ENCODE results near the gene ARHGAP45. TPM values are rescaled to one million over a fixed set of nuclear protein-coding genes. Genes with fewer than 3 reads are reported as not detected.

Gene ARHGAP45
- polyA plus RNA-seq, 2 of the 4 experiments (the other 2 are of a cell fraction), result 1.2 to 1.9 TPM

DNA sequence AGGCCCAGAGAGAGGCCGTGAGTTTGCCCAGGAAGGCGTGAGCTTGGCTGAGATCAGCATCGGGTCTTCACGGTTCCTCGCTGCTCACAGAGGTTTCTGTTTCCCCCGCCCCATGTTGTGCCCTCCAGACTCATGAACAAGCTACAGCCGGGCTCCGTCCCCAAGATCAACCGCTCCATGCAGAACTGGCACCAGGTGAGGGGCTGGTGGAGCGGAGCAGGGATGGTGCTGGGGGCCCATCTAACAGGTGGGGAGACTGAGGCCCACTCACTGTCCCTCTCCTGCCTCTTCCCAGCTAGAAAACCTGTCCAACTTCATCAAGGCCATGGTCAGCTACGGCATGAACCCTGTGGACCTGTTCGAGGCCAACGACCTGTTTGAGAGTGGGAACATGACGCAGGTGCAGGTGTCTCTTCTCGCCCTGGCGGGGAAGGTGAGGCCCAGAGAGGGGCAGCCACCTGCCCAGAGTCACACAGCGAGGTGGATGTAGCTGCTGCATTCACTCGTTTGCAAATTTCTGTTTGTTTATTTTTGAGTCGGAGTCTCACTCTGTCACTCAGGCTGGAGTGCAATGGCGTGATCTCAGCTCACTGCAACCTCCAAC is 34.6 kb upstream of the ARHGAP45 start:
- Histone ChIP-seq H3K27ac (no peak overlapping the region), H3K9me3 (no peaks in the 10 kb centered on the region), H3K4me3 (no peak overlapping the region), H3K4me1 (peaks cover 13% of the 10 kb centered on the region; the same call in 1 of the 3 replicates), H3K4me2 (no peak overlapping the region)
- ChIA-PET CTCF (no interaction called here), POLR2A (interaction anchor here (0.7 kb wide), 1 partner anchor 67 kb away, joined by 5 read pairs; no protein-coding TSS in a partner anchor)
- WGBS (ENCODE audit: missing lambda C conversion rate), result 89% methylated on average over 20 of the region's 20 CpGs
- TF ChIP-seq ZFP36 (IDR thresholded peaks at IDR 0.05; ENCODE audit: borderline replicate concordance, partially characterized antibody), result peak; percentile 12
- no peak for TF ChIP-seq ZC3H11A (IDR thresholded peaks at IDR 0.05)
- ATAC-seq (no peak), FAIRE-seq (no peak), DNase-seq (ENCODE audit: low read depth in 1 of 2, low spot score in 1 of 2) (no peak)

DNA sequence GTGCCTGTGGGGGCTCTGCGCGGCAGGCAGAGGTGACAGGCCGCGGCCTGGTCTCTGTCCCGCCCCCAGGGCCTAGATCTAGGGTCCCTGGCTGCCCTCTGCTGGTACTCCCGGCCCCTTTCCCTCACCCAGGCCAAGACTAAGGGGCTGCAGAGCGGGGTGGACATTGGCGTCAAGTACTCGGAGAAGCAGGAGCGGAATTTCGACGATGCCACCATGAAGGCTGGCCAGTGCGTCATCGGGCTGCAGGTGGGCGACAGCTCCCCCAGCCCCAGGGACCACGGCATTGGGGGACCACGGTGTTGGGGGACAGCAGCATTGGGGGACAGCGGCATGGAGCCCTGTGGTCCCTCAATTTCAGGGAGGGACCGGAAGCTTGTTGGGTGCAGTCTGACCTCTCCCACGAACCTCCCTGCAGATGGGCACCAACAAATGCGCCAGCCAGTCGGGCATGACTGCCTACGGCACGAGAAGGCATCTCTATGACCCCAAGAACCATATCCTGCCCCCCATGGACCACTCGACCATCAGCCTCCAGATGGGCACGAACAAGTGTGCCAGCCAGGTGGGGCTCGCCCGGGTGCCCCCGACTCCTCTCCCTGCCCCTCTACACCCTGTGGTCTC is 30.9 kb upstream of the ARHGAP45 start:
- H3K9me3 ChIP-seq, result no peaks in the 10 kb centered on the region
- WGBS (ENCODE audit: missing lambda C conversion rate), result 88% methylated on average over 24 of the region's 29 CpGs
- H3K4me1 ChIP-seq, result peaks cover under 1% of the 10 kb centered on the region; the same call in 1 of the 3 replicates
- TF ChIP-seq, protein P1, sequence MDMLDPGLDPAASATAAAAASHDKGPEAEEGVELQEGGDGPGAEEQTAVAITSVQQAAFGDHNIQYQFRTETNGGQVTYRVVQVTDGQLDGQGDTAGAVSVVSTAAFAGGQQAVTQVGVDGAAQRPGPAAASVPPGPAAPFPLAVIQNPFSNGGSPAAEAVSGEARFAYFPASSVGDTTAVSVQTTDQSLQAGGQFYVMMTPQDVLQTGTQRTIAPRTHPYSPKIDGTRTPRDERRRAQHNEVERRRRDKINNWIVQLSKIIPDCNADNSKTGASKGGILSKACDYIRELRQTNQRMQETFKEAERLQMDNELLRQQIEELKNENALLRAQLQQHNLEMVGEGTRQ (IDR thresholded peaks at IDR 0.05), result no peak
- TF ChIP-seq, protein P2, sequence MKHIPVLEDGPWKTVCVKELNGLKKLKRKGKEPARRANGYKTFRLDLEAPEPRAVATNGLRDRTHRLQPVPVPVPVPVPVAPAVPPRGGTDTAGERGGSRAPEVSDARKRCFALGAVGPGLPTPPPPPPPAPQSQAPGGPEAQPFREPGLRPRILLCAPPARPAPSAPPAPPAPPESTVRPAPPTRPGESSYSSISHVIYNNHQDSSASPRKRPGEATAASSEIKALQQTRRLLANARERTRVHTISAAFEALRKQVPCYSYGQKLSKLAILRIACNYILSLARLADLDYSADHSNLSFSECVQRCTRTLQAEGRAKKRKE (CRISPR knock-in tag; IDR thresholded peaks at IDR 0.05; ENCODE audit: low read depth), result no peak
- no peak for TF ChIP-seq KDM5A (IDR thresholded peaks at IDR 0.05)
- TF ChIP-seq JUNB (IDR thresholded peaks at IDR 0.05), result no peak
- TF ChIP-seq NR3C1 (IDR thresholded peaks at IDR 0.05), result no peak
- no peak for TF ChIP-seq SREBF2 (IDR thresholded peaks at IDR 0.05)
- no peak for TF ChIP-seq ESRRA (IDR thresholded peaks at IDR 0.05; ENCODE audit: borderline replicate concordance, low read length)
- no peak for TF ChIP-seq GATA3 (IDR thresholded peaks at IDR 0.05; ENCODE audit: borderline replicate concordance)
- no peak for TF ChIP-seq ZNF302 (CRISPR knock-in tag; IDR thresholded peaks at IDR 0.05)
- ChIA-PET POLR2A (no interaction called here), CTCF (interaction anchor here (1.2 to 1.4 kb wide), 2 partner anchors 19 to 29 kb away, joined by 3 read pairs; no protein-coding TSS in a partner anchor)
- DNase-seq (ENCODE audit: low read depth in 1 of 2, low spot score in 1 of 2), result no peak
- no peak overlapping the region for H3K27ac ChIP-seq
- FAIRE-seq, result no peak
- H3K4me3 ChIP-seq, result no peak overlapping the region
- no peak for ATAC-seq
- H3K4me2 ChIP-seq, result no peak overlapping the region

DNA sequence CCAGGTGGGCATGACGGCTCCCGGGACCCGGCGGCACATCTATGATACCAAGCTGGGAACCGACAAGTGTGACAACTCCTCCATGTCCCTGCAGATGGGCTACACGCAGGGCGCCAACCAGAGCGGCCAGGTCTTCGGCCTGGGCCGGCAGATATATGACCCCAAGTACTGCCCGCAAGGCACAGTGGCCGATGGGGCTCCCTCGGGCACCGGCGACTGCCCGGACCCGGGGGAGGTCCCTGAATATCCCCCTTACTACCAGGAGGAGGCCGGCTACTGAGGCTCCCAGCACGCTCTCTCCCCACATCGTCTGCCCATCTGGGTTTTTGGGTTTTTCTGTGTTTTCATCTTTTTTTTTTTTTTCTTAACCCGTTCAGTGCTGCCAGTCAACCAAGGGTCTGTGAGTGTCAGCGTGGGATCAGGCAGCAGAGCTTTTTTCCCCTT is 29.3 kb upstream of the ARHGAP45 start:
- FAIRE-seq, result no peak
- H3K4me1 ChIP-seq, result peaks cover 9% of the 10 kb centered on the region
- DNase-seq (ENCODE audit: low read depth in 1 of 2, low spot score in 1 of 2), result no peak
- no peak overlapping the region for H3K27ac ChIP-seq
- ChIA-PET CTCF (interaction anchor here (3.0 kb wide), 1 partner anchor 11 kb away, joined by 12 read pairs; the partner anchor contains the start of gene CNN2), POLR2A (no interaction called here)
- H3K4me3 ChIP-seq, result no peak overlapping the region
- H3K4me2 ChIP-seq, result no peak overlapping the region
- 78% methylated on average over 16 of the region's 22 CpGs for WGBS (ENCODE audit: missing lambda C conversion rate)
- ATAC-seq, result no peak
- H3K9me3 ChIP-seq, result no peaks in the 10 kb centered on the region
- TF ChIP-seq, protein P3, sequence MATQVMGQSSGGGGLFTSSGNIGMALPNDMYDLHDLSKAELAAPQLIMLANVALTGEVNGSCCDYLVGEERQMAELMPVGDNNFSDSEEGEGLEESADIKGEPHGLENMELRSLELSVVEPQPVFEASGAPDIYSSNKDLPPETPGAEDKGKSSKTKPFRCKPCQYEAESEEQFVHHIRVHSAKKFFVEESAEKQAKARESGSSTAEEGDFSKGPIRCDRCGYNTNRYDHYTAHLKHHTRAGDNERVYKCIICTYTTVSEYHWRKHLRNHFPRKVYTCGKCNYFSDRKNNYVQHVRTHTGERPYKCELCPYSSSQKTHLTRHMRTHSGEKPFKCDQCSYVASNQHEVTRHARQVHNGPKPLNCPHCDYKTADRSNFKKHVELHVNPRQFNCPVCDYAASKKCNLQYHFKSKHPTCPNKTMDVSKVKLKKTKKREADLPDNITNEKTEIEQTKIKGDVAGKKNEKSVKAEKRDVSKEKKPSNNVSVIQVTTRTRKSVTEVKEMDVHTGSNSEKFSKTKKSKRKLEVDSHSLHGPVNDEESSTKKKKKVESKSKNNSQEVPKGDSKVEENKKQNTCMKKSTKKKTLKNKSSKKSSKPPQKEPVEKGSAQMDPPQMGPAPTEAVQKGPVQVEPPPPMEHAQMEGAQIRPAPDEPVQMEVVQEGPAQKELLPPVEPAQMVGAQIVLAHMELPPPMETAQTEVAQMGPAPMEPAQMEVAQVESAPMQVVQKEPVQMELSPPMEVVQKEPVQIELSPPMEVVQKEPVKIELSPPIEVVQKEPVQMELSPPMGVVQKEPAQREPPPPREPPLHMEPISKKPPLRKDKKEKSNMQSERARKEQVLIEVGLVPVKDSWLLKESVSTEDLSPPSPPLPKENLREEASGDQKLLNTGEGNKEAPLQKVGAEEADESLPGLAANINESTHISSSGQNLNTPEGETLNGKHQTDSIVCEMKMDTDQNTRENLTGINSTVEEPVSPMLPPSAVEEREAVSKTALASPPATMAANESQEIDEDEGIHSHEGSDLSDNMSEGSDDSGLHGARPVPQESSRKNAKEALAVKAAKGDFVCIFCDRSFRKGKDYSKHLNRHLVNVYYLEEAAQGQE (IDR thresholded peaks at IDR 0.05), result no peak
- TF ChIP-seq HEYL (CRISPR knock-in tag; IDR thresholded peaks at IDR 0.05) (no peak), TFCP2L1 (CRISPR knock-in tag; IDR thresholded peaks at IDR 0.05) (no peak), RCOR1 (IDR thresholded peaks at IDR 0.05; ENCODE audit: low read depth, low read length) (no peak), RAD21 (conservative IDR thresholded peaks at IDR 0.05 in 1 of 2, IDR thresholded peaks at IDR 0.05 in 1 of 2) (no peak), CHD2 (IDR thresholded peaks at IDR 0.05; ENCODE audit: low read length, partially characterized antibody) (no peak), ZNF302 (CRISPR knock-in tag; IDR thresholded peaks at IDR 0.05) (no peak), KDM5A (IDR thresholded peaks at IDR 0.05) (no peak), CEBPB (IDR thresholded peaks at IDR 0.05) (no peak), HOXA7 (CRISPR knock-in tag; IDR thresholded peaks at IDR 0.05) (no peak), ZFP36 (IDR thresholded peaks at IDR 0.05; ENCODE audit: borderline replicate concordance, partially characterized antibody) (no peak), PHF8 (IDR thresholded peaks at IDR 0.05; ENCODE audit: borderline replicate concordance, low read depth) (no peak), JUN (IDR thresholded peaks at IDR 0.05) (no peak), BHLHE40 (IDR thresholded peaks at IDR 0.05; ENCODE audit: low read depth, low read length) (no peak), CHD4 (IDR thresholded peaks at IDR 0.05; ENCODE audit: borderline replicate concordance) (no peak)
- TF ChIP-seq, protein P4, sequence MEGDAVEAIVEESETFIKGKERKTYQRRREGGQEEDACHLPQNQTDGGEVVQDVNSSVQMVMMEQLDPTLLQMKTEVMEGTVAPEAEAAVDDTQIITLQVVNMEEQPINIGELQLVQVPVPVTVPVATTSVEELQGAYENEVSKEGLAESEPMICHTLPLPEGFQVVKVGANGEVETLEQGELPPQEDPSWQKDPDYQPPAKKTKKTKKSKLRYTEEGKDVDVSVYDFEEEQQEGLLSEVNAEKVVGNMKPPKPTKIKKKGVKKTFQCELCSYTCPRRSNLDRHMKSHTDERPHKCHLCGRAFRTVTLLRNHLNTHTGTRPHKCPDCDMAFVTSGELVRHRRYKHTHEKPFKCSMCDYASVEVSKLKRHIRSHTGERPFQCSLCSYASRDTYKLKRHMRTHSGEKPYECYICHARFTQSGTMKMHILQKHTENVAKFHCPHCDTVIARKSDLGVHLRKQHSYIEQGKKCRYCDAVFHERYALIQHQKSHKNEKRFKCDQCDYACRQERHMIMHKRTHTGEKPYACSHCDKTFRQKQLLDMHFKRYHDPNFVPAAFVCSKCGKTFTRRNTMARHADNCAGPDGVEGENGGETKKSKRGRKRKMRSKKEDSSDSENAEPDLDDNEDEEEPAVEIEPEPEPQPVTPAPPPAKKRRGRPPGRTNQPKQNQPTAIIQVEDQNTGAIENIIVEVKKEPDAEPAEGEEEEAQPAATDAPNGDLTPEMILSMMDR (IDR thresholded peaks at IDR 0.05), result no peak
- TF ChIP-seq, protein P5, sequence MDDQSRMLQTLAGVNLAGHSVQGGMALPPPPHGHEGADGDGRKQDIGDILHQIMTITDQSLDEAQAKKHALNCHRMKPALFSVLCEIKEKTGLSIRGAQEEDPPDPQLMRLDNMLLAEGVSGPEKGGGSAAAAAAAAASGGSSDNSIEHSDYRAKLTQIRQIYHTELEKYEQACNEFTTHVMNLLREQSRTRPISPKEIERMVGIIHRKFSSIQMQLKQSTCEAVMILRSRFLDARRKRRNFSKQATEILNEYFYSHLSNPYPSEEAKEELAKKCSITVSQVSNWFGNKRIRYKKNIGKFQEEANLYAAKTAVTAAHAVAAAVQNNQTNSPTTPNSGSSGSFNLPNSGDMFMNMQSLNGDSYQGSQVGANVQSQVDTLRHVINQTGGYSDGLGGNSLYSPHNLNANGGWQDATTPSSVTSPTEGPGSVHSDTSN (IDR thresholded peaks at IDR 0.05), result no peak

Measured in A549 (cell line).